ENCODE data around the gene FBXO48.
A peak's percentile ranks its signal among the peaks of the same experiment; 100 is the strongest.

The FBXO48 gene

GRCh38 chr2:68432696-68433658 lies 34.1 kb downstream of the FBXO48 start:
- no peak for DNase-seq

GRCh38 chr2:68431316-68431972 lies 35.6 kb downstream of the FBXO48 start:
- no peak for DNase-seq

GRCh38 chr2:68429311-68429826 lies 37.7 kb downstream of the FBXO48 start:
- no peak for DNase-seq

- no peak for DNase-seq
These were observed 38.3 kb downstream of the FBXO48 start for GRCh38 chr2:68428746-68429145.

- DNase-seq = no peak
These were observed 39.0 kb downstream of the FBXO48 start for GRCh38 chr2:68428126-68428525.

GRCh38 chr2:68426848-68427579 lies 40.1 kb downstream of the FBXO48 start:
- DNase-seq = no peak

- DNase-seq = no peak
These were observed 40.6 kb downstream of the FBXO48 start for GRCh38 chr2:68426446-68426845.

- no peak for DNase-seq
These were observed 41.6 kb downstream of the FBXO48 start for GRCh38 chr2:68425503-68425902.

- DNase-seq = no peak
These were observed 43.0 kb downstream of the FBXO48 start for GRCh38 chr2:68423966-68424650.

- no peak for DNase-seq
These were observed 46.7 kb downstream of the FBXO48 start for GRCh38 chr2:68420254-68420910.

GRCh38 chr2:68418855-68419254 lies 48.2 kb downstream of the FBXO48 start:
- no peak for DNase-seq

- peak in 1 of 2 donors; percentile 49 for DNase-seq
These were observed 48.7 kb downstream of the FBXO48 start for GRCh38 chr2:68418419-68418818.

GRCh38 chr2:68417926-68418325 lies 49.2 kb downstream of the FBXO48 start:
- DNase-seq = no peak

- DNase-seq = no peak
These were observed 50.9 kb downstream of the FBXO48 start for GRCh38 chr2:68416081-68416675.

GRCh38 chr2:68415521-68415920 lies 51.6 kb downstream of the FBXO48 start:
- no peak for DNase-seq

GRCh38 chr2:68414876-68415275 lies 52.2 kb downstream of the FBXO48 start:
- no peak for DNase-seq

- DNase-seq = no peak
These were observed 52.6 kb downstream of the FBXO48 start for GRCh38 chr2:68414452-68414851.

GRCh38 chr2:68413466-68413865 lies 53.6 kb downstream of the FBXO48 start:
- DNase-seq = no peak

GRCh38 chr2:68412127-68412819 lies 54.8 kb downstream of the FBXO48 start:
- DNase-seq = no peak

GRCh38 chr2:68411397-68412126 lies 55.5 kb downstream of the FBXO48 start:
- no peak for DNase-seq
